ENCODE data around the gene SBF2.

SBF2 gene

DNA sequence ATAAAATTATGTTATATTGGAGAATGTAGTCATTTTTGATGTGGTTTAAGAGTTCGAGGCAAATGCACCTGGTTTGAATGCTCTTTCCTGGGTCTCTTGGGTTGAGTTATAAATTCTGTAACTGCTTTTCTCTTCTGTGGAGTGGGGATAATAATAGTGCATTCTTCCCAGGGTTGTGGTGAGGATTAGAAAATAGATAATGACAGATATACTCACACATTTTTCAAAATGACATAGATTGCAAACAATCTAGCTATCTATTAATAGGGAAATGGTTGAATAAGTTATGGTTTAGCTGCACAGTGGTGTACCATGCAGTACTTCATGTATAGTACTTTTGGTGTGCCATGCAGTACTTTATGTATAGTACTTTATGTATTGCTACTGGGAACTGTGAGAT lies 562.8 kb downstream of the SBF2 start:
- H3K4me2 ChIP-seq (ENCODE audit: low read depth, low read length), result no peak overlapping the region
- DNase-seq, result no peak
- no peak overlapping the region for H3K27ac ChIP-seq (ENCODE audit: low read length)
- H3K27me3 ChIP-seq (replicated peaks; ENCODE audit: insufficient read depth, low read length), result no peaks in the 10 kb centered on the region
- no peak overlapping the region for H3K4me3 ChIP-seq (ENCODE audit: low read length)
- no peaks in the 10 kb centered on the region for H3K9me2 ChIP-seq (replicated peaks; ENCODE audit: insufficient read depth, low read length)
- H2AFZ ChIP-seq (ENCODE audit: low read length), result no peak overlapping the region
- peaks cover 11% of the 10 kb centered on the region for H3K4me1 ChIP-seq (ENCODE audit: low read length)
- TF ChIP-seq EZH2 (optimal IDR thresholded peaks at IDR 0.05; ENCODE audit: low read depth, low read length), result no peak
- TF ChIP-seq, protein P1, sequence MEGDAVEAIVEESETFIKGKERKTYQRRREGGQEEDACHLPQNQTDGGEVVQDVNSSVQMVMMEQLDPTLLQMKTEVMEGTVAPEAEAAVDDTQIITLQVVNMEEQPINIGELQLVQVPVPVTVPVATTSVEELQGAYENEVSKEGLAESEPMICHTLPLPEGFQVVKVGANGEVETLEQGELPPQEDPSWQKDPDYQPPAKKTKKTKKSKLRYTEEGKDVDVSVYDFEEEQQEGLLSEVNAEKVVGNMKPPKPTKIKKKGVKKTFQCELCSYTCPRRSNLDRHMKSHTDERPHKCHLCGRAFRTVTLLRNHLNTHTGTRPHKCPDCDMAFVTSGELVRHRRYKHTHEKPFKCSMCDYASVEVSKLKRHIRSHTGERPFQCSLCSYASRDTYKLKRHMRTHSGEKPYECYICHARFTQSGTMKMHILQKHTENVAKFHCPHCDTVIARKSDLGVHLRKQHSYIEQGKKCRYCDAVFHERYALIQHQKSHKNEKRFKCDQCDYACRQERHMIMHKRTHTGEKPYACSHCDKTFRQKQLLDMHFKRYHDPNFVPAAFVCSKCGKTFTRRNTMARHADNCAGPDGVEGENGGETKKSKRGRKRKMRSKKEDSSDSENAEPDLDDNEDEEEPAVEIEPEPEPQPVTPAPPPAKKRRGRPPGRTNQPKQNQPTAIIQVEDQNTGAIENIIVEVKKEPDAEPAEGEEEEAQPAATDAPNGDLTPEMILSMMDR (IDR thresholded peaks at IDR 0.05; ENCODE audit: low read length), result no peak
- TF ChIP-seq EZH2phosphoT487 (IDR thresholded peaks at IDR 0.05; ENCODE audit: low read length), result no peak
- no peaks in the 10 kb centered on the region for H3K9me3 ChIP-seq (replicated peaks; ENCODE audit: insufficient read depth, low read length)
- no peaks in the 10 kb centered on the region for H3K36me3 ChIP-seq (replicated peaks; ENCODE audit: insufficient read depth, low read length)
- H3K9ac ChIP-seq (ENCODE audit: low read length), result no peak overlapping the region
- no peaks in the 10 kb centered on the region for H4K20me1 ChIP-seq (ENCODE audit: insufficient read depth, low read length)
- H3K79me2 ChIP-seq (ENCODE audit: low read length), result no peaks in the 10 kb centered on the region
- H3F3A ChIP-seq (ENCODE audit: insufficient read depth, low read length), result no peaks in the 10 kb centered on the region
